Vagina (tissue), 2 donors: ENCODE results near the gene PALM. TPM values are rescaled to one million over a fixed set of nuclear protein-coding genes. Genes with fewer than 3 reads are reported as not detected.

Source experiments
- DNase-seq, 2 donors: peaks; one replicate each; pipeline ENCODE4 v3.0.0-alpha.2; 2017; ENCODE audit errors: extremely low spot score in 2 of 2
- H3K27ac ChIP-seq: fragments of 200-600 bp; sonication (generic); one replicate; pipeline ENCODE4 v1.5.1; 2019
- H3K27me3 ChIP-seq: fragments of 200-600 bp; sonication (generic); one replicate; pipeline ENCODE4 v1.5.1; 2019
- H3K36me3 ChIP-seq, 2 donors: fragments of 200-600 bp; sonication (generic); one replicate each; pipeline ENCODE4 v1.5.1; 2017 to 2019
- H3K4me1 ChIP-seq: fragments of 200-600 bp; sonication (generic); one replicate; pipeline ENCODE4 v1.5.1; 2019
- H3K4me3 ChIP-seq, 2 donors: fragments of 200-600 bp; sonication (generic); 1 replicate in 1 of 2; 2 replicates in 1 of 2; pipeline ENCODE4 v1.5.1; 2016 to 2019
- H3K9me3 ChIP-seq: fragments of 200-600 bp; sonication (generic); one replicate; pipeline ENCODE4 v1.5.1; 2019
- CTCF ChIP-seq, 3 experiments: fragments of 450-650 bp in 2 of 3; fragments of 200-600 bp in 1 of 3; sonication (generic) in 1 of 3; IDR thresholded peaks; one replicate each; pipeline ENCODE4 v1.5.1; 2017 to 2019; ENCODE audit warnings: antibody characterized with exemption in 3 of 3, mild to moderate bottlenecking in 2 of 3, moderate library complexity in 2 of 3
- POLR2A ChIP-seq, 2 donors: fragments of 450-650 bp; IDR thresholded peaks; one replicate each; pipeline ENCODE4 v1.6.1; 2017; ENCODE audit warnings: antibody characterized with exemption in 2 of 2, mild to moderate bottlenecking in 2 of 2, moderate library complexity in 2 of 2
- POLR2AphosphoS5 ChIP-seq, 2 donors: sonication (generic); formaldehyde crosslinking; IDR thresholded peaks; one replicate each; pipeline ENCODE4 v1.9.0; 2017; ENCODE audit warnings: antibody characterized with exemption in 2 of 2, mild to moderate bottlenecking in 2 of 2, low read depth in 1 of 2; ENCODE audit not compliant: insufficient read depth in 1 of 2
- intact Hi-C: fragments of 100-400 bp; cut with DNase I; formaldehyde crosslinking; loops from one replicate; pipeline ENCODE4 v1.15.1; 2023
- total RNA-seq: library from RNA; depleted of rRNA; stranded (reverse); fragments of >200 nt; gene quantifications from one replicate; pipeline ENCODE4 v1.2.3, GENCODE V29; 2016

Gene PALM
- total RNA-seq, 1 donor from 2014 or later, result 40.0 TPM

GRCh38 chr19:703651-704446, 4.9 kb upstream of the PALM start:
- no peak overlapping the region for H3K27ac ChIP-seq
- H3K4me1 ChIP-seq, result peaks cover 22% of the 10 kb centered on the region
- H3K4me3 ChIP-seq, result peak overlapping the region; percentile 11 to 16
- no peak for TF ChIP-seq CTCF (IDR thresholded peaks at IDR 0.05)
- no peak for TF ChIP-seq POLR2A (IDR thresholded peaks at IDR 0.05)
- TF ChIP-seq POLR2AphosphoS5 (IDR thresholded peaks at IDR 0.05; ENCODE audit: insufficient read depth in 1 of 2, low read depth in 1 of 2), result no peak
- DNase-seq, result no peak
- H3K36me3 ChIP-seq, result no peaks in the 10 kb centered on the region
- H3K27me3 ChIP-seq, result no peaks in the 10 kb centered on the region
- intact Hi-C loops, result no loop called here
- H3K9me3 ChIP-seq, result no peaks in the 10 kb centered on the region

DNA sequence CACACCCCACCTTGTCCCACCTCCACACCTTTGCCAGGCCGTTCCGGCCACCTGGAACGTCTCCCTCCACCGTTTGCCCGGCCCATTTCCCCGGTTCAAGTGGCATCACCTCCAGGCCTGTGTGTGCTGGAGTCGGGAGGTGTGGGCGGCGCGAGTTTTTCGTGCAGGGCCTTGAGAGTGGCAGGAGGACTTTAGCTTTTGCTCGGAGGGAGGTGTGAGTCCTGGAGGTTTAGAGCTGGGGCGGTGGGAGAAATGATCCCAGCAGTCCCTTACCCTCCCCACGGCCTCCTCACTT, 4.3 kb upstream of the PALM start:
- no peak for DNase-seq
- Histone ChIP-seq H3K4me1 (peaks cover 24% of the 10 kb centered on the region), H3K4me3 (no peak overlapping the region), H3K27me3 (no peaks in the 10 kb centered on the region), H3K36me3 (no peaks in the 10 kb centered on the region), H3K9me3 (no peaks in the 10 kb centered on the region), H3K27ac (no peak overlapping the region)
- no peak for TF ChIP-seq POLR2A (IDR thresholded peaks at IDR 0.05)
- no peak for TF ChIP-seq CTCF (IDR thresholded peaks at IDR 0.05)
- no peak for TF ChIP-seq POLR2AphosphoS5 (IDR thresholded peaks at IDR 0.05; ENCODE audit: insufficient read depth in 1 of 2, low read depth in 1 of 2)
- intact Hi-C loops, result no loop called here

- intact Hi-C loops, result no loop called here
- DNase-seq, result no peak
Observed at GRCh38 chr19:709196-709964, 645 bp downstream of the PALM start.

DNA sequence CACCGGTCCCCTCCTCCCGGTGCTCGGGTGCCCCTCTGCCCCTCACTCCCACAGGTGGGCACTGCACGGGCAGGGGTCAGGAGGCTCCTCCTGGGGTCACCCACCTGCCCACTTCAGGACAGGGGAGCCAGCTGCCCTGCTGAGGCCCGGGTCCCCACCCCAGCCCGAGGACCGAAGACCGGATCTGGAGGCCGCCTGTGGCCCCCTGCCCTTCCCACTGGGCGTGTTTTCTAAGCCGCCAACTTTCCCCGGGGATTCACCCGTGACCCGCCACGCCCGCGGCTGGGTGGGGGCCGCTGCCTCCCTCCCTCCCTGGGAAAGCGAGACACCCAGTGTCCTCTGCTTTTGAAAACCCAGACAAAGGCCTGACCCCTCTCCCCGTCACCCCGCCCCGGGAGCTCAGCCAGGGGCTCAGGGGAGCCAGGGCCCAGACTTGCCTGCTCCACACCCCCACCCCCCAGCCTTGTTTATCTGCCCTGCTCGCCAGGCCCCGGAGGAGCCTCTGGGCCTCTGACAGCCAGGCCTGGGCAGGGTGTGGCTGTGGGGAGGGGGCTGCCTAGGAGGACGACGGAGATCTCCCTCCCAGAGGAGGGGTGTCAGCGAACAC, 1.3 kb downstream of the PALM start:
- H3K27me3 ChIP-seq, result no peaks in the 10 kb centered on the region
- peak overlapping the region; percentile 87 for H3K27ac ChIP-seq
- no peaks in the 10 kb centered on the region for H3K9me3 ChIP-seq
- DNase-seq, result no peak
- intact Hi-C loops, result no loop called here
- H3K36me3 ChIP-seq, result no peaks in the 10 kb centered on the region
- H3K4me3 ChIP-seq, result peak overlapping the region; percentile 59 to 73
- TF ChIP-seq POLR2AphosphoS5 (IDR thresholded peaks at IDR 0.05; ENCODE audit: insufficient read depth in 1 of 2, low read depth in 1 of 2), result peak in 1 of 2 donors; percentile 65
- peak in 1 of 2 donors; percentile 24 for TF ChIP-seq POLR2A (IDR thresholded peaks at IDR 0.05)
- TF ChIP-seq CTCF (IDR thresholded peaks at IDR 0.05), result no peak
- H3K4me1 ChIP-seq, result peaks cover 30% of the 10 kb centered on the region

More at GRCh38 chr19:709196-709964, 645 bp downstream of the PALM start:
- no peaks in the 10 kb centered on the region for H3K36me3 ChIP-seq
- TF ChIP-seq POLR2A (IDR thresholded peaks at IDR 0.05), result no peak
- no peak for TF ChIP-seq CTCF (IDR thresholded peaks at IDR 0.05)
- no peak for TF ChIP-seq POLR2AphosphoS5 (IDR thresholded peaks at IDR 0.05; ENCODE audit: insufficient read depth in 1 of 2, low read depth in 1 of 2)
- H3K9me3 ChIP-seq, result no peaks in the 10 kb centered on the region
- no peaks in the 10 kb centered on the region for H3K27me3 ChIP-seq
- H3K4me3 ChIP-seq, result peak overlapping the region; percentile 59 to 73
- peaks cover 32% of the 10 kb centered on the region for H3K4me1 ChIP-seq
- peak overlapping the region; percentile 87 for H3K27ac ChIP-seq
